ENCODE measurements around the gene LAT. TPM values are rescaled to one million over a fixed set of nuclear protein-coding genes. Genes with fewer than 3 reads are reported as not detected.

Gene LAT
- total and polyA plus RNA-seq, 2 of the 4 experiments (the other 2 are of a cell fraction) = 0.18 to 7.4 TPM

GRCh38 chr16:29011851-29012250, 27.0 kb downstream of the LAT start:
- 60% methylated on average over 2 of the region's 4 CpGs; no CpG with 5 or more reads in 1 of the 2 experiments for WGBS, 2 experiments (ENCODE audit: extremely low coverage in 2 of 2, insufficient read length in 1 of 2)
- Histone ChIP-seq H3K18ac (ENCODE audit: low read depth, low read length) (no peak overlapping the region), H2AK9ac (replicated peaks; ENCODE audit: low read depth, low read length, poor library complexity) (no peak overlapping the region), H3K4me3 (ENCODE audit: insufficient read depth, low read depth, low read length) (no peak overlapping the region), H3K56ac (ENCODE audit: extremely low read depth, insufficient read depth, low read length) (no peak overlapping the region), H3K14ac (replicated peaks; ENCODE audit: low read depth, low read length) (no peak overlapping the region), H3K27ac (ENCODE audit: insufficient read depth, low read length) (no peak overlapping the region), H3K9ac (ENCODE audit: low read depth, low read length) (no peak overlapping the region), H3K36me3 (ENCODE audit: control insufficient read depth, insufficient read depth, low read length) (no peaks in the 10 kb centered on the region), H3K9me3 (ENCODE audit: control insufficient read depth, insufficient read depth, low read length) (no peaks in the 10 kb centered on the region), H2BK15ac (ENCODE audit: low read depth, low read length) (no peak overlapping the region), H3K4ac (ENCODE audit: low read depth, low read length) (no peak overlapping the region), H4K20me1 (ENCODE audit: insufficient read depth, low read length) (no peaks in the 10 kb centered on the region), H2AK5ac (ENCODE audit: low read depth, low read length) (no peak overlapping the region), H3K27me3 (ENCODE audit: control insufficient read depth, insufficient read depth, low read length) (no peaks in the 10 kb centered on the region; the same call in 1 of the 2 replicates), H2BK120ac (ENCODE audit: low read depth, low read length) (no peak overlapping the region), H3K23ac (ENCODE audit: low read depth, low read length) (no peak overlapping the region), H3K9me1 (ENCODE audit: insufficient read depth, low read length) (no peaks in the 10 kb centered on the region), H2AFZ (replicated peaks; ENCODE audit: low read length, poor library complexity) (no peak overlapping the region), H3K4me1 (ENCODE audit: control insufficient read depth, insufficient read depth, low read length) (peaks cover 2% of the 10 kb centered on the region; the same call in 1 of the 2 replicates), H2BK5ac (ENCODE audit: low read depth, low read length, poor library complexity, severe bottlenecking) (no peak overlapping the region), H4K91ac (ENCODE audit: insufficient read depth, low read depth, low read length) (no peak overlapping the region), H2BK20ac (ENCODE audit: low read depth, low read length) (no peak overlapping the region), H3K79me1 (ENCODE audit: low read depth in 1 of 2, low read length in 2 of 2) (no peaks in the 10 kb centered on the region), H4K5ac (ENCODE audit: low read depth, low read length) (no peak overlapping the region), H3K4me2 (ENCODE audit: low read depth, low read length) (no peak overlapping the region), H4K8ac (ENCODE audit: low read depth in 2 of 2, low read length in 2 of 2) (no peak overlapping the region)
- CTCF ChIA-PET = no interaction called here
- DNase-seq (no peak), ATAC-seq (ENCODE audit: low read depth) (no peak)
- POLR2A ChIA-PET (ENCODE audit: unreplicated experiment) = no interaction called here
- dilution Hi-C loops (cut with HindIII; ENCODE audit: low sequenced_read_pairs, unreplicated experiment) (no loop called here), intact Hi-C loops (cut with micrococcal nuclease) (no loop called here), in situ Hi-C loops (cut with MboI; ENCODE audit: low sequenced_read_pairs) (no loop called here)
- no peak for TF ChIP-seq RFX5 (IDR thresholded peaks at IDR 0.05; ENCODE audit: low read depth, low read length)
- TF ChIP-seq MAFK (IDR thresholded peaks at IDR 0.05; ENCODE audit: low read depth, low read length) = no peak
- no peak for TF ChIP-seq SMC3 (IDR thresholded peaks at IDR 0.05; ENCODE audit: low read depth, low read length)
- no peak for TF ChIP-seq USF2 (IDR thresholded peaks at IDR 0.05; ENCODE audit: low read depth, low read length)
- no peak for TF ChIP-seq POLR2A (IDR thresholded peaks at IDR 0.05; ENCODE audit: low read depth, low read length)
- TF ChIP-seq CEBPB (IDR thresholded peaks at IDR 0.05; ENCODE audit: low read depth, low read length) = no peak
- no peak for TF ChIP-seq RAD21 (IDR thresholded peaks at IDR 0.05; ENCODE audit: low read length)
- TF ChIP-seq MXI1 (IDR thresholded peaks at IDR 0.05; ENCODE audit: borderline replicate concordance, low read depth, low read length) = no peak
- TF ChIP-seq BHLHE40 (IDR thresholded peaks at IDR 0.05; ENCODE audit: low read depth, low read length) = no peak
- TF ChIP-seq MAZ (IDR thresholded peaks at IDR 0.05; ENCODE audit: borderline replicate concordance, low read depth, low read length) = no peak
- TF ChIP-seq CTCF (conservative IDR thresholded peaks at IDR 0.05; ENCODE audit: low read depth, low read length) = no peak
- no peak for TF ChIP-seq FOS (IDR thresholded peaks at IDR 0.05; ENCODE audit: low read depth, low read length)
- TF ChIP-seq NFE2L2 (IDR thresholded peaks at IDR 0.05; ENCODE audit: low read depth, low read length) = no peak
- TF ChIP-seq RCOR1 (IDR thresholded peaks at IDR 0.05; ENCODE audit: insufficient replicate concordance, low read length) = no peak
- TF ChIP-seq ELK1 (IDR thresholded peaks at IDR 0.05; ENCODE audit: borderline replicate concordance, low read depth, low read length) = no peak
- TF ChIP-seq CHD1 (IDR thresholded peaks at IDR 0.05; ENCODE audit: low read depth, low read length) = no peak
- BruUV-seq (replicated peaks) = no TSS peak
